UCSD-AML1 (cell line): ENCODE data around the gene CAMSAP3.

ENCODE experiments used
- DNase-seq: peaks from one replicate; lab custom pipeline; 2025; ENCODE audit not compliant: unreplicated experiment; lab: John Stamatoyannopoulos, UW

CAMSAP3 gene

DNA sequence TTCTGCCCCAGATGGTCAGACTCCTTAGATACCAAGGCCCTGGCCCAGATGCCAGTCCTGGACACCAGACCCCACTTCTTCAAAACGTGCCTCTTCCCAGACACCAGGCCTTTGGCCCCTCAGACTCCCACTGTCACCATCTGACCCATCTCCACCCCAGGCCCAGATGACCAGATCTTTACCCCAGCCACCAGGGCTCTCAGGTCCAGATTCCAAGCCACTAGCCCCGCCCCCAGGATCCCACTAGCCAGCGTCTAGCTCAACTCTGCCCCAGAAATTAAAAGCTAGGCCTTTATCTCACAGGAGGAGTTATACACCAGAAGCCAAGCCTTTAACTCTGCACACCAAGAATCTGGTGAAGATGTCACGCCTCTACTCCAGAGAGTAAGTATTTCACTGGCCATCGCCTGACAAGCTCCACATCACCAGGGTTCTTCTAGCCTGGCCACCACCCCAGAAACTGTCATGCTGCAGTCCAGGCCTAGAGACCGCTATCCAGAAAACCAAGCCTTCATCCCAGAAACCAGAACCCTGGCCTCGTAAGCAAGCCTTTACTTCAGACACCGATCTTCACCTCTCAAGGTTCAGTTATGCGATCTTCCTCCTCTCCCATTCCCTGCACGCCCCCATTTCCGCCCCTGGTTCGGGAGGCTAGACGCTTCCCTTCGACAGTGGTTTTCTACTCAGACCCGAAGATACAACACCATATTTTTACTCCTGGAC is 33.1 kb downstream of the CAMSAP3 start:
- no peak for DNase-seq

DNA sequence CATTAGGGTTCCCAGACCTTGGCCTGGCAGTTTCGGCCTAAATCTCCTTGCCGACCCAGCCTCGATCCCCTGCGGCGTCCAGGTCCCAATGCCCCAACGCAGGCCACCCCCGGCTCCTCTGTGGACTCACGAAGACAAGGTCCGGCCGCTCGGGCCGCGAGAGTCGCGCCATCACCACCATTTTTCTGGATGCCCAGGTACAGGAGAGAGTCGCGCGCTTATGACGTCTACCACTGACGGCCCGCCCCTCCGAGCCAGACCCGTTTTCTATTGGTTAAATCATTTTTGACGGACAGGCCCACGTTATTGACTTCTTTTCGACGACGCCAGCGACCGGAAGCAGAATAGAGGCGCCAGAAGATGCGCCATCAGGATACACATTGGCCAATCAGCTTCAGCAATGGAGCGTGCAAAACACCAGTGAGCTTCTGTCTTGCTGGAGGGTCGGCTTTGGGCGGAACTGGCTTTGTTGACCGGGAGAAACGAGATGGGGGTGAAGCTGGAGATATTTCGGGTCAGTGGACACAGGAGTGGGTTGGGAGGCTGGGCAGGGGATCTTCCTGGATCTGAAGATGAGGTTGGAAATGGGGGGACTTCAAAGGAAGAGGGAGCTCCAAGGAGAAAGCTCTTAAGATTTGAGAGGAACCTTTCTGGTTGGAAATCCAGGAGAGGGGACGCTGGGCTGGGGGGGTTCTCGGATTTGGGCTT is 33.8 kb downstream of the CAMSAP3 start, which contains the start of the genes PET100 and XAB2:
PET100 (plus strand) TSS at position 447 of the 708 bp plus-strand sequence; CDS start at position 488, 41 bp downstream.
XAB2 (minus strand) TSS at position 199 of the 708 bp plus-strand sequence; CDS start at position 181, 18 bp downstream.
- peak; percentile 95 for DNase-seq

DNA sequence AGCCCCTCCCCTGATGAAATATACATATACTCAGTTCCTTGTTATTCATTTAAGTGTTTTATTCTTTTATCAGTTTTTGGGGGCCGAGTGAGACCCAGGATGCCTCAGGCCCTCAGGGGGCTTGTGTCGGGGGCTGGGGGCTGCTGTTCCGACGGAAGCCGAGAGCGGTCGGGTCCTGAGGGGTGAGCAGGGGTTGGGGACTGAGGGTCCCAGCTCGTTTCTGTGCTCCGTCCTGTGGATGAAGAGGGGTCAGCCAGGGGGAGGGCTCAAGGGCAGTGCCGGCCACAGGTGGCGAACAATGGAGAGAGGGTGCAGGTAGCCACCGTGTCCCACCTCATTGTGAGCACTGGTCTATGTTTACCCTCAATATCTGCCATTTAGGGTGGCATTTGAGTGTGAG is 35.9 kb downstream of the CAMSAP3 start:
- no peak for DNase-seq

GRCh38 chr19:7632340-7633203 is 36.9 kb downstream of the CAMSAP3 start:
- no peak for DNase-seq

DNA sequence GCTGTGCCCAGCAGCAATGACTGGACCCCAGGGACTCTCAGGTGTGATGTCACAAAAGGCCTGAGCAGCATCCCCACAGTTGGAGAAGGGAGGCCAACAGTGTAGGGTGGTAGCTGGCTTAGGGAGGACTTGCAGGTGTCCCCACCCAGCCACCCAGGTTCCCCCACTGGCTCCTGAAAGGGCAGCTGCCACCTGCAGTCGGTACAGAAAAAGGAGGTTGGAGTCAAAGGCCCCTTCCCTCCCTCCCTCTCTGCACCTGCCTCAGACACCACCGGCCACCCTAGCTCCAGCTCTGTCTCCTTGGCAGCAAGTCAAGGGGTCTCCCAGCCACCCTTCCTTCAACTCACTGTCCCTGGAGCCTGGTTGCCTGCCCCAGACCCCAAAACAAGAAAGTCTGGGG is 38.0 kb downstream of the CAMSAP3 start, which contains the start of gene PCP2:
PCP2 (minus strand) TSS at position 22 of the 400 bp plus-strand sequence. CDS start 262 bp downstream, outside the sequence.
- no peak for DNase-seq

- no peak for DNase-seq
Measured at GRCh38 chr19:7635670-7636069, 40.0 kb downstream of the CAMSAP3 start.

DNA sequence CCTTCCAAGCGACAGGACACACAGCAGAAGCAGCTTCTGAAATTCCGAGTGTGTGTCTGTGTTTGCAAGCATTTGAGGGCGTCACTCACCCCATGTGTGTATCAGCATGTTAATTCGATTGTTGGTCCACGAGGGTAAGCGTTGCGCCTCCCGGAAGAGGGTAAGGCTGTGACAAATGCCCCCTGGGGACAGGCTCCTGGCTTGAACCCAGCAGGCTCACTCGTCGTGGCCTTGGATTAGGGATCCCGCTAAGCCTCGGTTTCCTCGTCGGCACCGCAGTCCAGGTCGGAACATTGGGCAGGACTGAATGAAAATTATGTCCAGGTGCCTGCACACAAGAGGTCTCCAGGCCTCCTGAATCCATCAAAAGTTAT is 40.6 kb downstream of the CAMSAP3 start:
- no peak for DNase-seq

- DNase-seq = peak; percentile 87
Measured at GRCh38 chr19:7636691-7637373, 41.2 kb downstream of the CAMSAP3 start, which contains the start of gene STXBP2. STXBP2 (plus strand) TSS chr19:7637110; CDS start chr19:7637150, 40 bp downstream.

DNA sequence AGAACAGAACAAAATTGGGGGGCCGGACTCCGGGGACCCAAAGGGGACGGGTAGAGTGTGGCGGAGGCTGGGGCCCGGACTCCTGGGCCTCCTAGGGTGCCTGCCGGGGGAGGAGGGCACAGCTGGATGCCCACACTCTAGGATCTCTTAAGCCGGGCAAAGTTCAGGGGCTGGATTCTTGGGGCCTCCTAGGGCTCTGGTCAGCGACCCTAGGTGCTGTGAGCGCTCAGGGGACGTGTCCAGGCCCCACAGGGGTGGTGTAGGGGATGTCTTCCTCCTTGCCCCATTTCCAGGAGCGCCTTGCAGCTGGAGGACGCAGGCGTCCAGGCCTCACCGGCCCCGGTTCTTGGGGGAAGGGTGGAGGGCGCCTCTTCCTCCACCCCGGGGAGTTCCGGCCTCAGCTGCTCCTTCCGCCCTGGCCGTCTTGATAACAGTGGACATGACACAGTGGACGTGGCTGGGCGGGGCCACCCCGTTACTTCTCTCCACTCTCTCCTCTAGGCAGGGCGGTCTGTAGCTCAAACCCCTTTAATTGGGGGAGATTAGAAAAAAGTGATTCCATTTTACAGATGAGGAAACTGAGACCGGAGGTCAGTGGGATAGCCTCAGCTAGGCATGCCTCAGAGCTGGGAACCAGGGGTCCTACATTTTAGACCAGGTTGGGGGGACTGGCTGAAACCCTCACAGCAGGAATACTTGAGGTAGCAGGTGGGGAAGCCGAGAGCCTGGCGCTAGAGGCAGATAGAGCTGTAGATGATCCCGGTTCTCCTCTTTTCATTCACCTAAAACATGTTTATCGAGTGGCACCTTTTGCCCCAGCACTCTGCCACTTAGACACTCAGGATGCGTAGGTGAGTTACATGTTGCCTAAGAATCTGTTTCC is 42.0 kb downstream of the CAMSAP3 start:
- DNase-seq = peak; percentile 78

GRCh38 chr19:7638802-7639465 is 43.3 kb downstream of the CAMSAP3 start:
- no peak for DNase-seq

GRCh38 chr19:7639863-7640348 is 44.2 kb downstream of the CAMSAP3 start:
- DNase-seq = no peak

- DNase-seq = no peak
Measured at GRCh38 chr19:7640803-7641202, 45.1 kb downstream of the CAMSAP3 start.

- peak; percentile 18 for DNase-seq
Measured at GRCh38 chr19:7641290-7642276, 45.9 kb downstream of the CAMSAP3 start.

DNA sequence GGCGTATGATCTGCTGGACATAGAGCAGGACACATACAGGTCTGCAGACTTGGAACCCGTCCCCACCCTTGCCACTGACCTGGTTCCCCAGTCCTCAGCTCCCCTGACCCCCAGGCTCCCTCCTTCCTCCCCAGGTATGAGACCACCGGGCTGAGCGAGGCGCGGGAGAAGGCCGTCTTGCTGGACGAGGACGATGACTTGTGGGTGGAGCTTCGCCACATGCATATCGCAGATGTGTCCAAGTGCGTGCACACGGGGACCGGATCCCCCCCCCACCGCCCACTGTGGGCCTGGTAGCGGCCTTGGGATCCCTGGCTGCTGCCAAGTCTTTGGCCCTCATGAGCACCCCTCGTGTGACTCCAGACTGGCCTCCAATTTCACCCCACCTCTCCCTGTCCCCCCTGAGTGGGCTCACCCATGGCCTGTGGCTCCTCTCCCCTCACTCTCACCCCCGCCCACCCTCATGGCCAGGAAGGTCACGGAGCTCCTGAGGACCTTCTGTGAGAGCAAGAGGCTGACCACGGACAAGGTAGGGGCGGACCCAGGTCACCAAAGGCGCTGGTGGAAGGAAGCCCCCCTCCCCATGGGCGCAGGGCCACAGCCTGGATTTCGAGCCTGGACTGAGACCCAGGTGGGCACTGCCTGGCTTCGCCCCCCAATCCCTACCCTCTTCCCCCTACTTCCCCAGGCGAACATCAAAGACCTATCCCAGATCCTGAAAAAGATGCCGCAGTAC is 46.8 kb downstream of the CAMSAP3 start:
- no peak for DNase-seq

DNA sequence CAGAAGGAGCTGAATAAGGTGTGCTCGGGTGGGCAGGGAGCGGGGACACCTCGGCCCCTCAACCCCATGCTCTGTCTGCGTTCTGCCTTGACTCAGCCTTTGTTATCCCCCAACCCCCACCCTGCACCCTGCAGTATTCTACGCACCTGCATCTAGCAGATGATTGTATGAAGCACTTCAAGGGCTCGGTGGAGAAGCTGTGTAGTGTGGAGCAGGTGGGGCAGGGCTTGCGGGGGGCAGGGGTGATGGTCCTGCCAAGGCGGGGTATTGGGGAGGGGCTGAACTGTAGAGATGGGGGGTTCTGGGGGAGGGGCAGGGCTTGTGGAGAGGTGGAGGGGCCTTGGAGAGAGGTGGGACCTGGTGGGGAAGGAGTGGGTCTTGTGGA is 47.4 kb downstream of the CAMSAP3 start:
- no peak for DNase-seq

GRCh38 chr19:7643629-7644549 is 48.2 kb downstream of the CAMSAP3 start:
- DNase-seq = peak; percentile 30
